Gastroesophageal sphincter (tissue), 4 donors: ENCODE measurements around the gene NTRK3. TPM values are rescaled to one million over a fixed set of nuclear protein-coding genes. Genes with fewer than 3 reads are reported as not detected.

Experiments used
- ATAC-seq: fragments of 150-250 bp; one replicate; pipeline ENCODE4 v1.9.1; 2016; ENCODE audit warnings: mild to moderate bottlenecking, moderate library complexity
- H3K27ac ChIP-seq, 4 donors: fragments of 200-600 bp; sonication (generic) in 3 of 4; 1 replicate in 3 of 4; 2 replicates in 1 of 4; pipeline ENCODE4 v1.5.1; 2016 to 2019
- H3K27me3 ChIP-seq: fragments of 200-600 bp; sonication (generic); one replicate; pipeline ENCODE4 v1.5.1; 2019
- H3K36me3 ChIP-seq, 2 donors: fragments of 200-600 bp; sonication (generic); one replicate each; pipeline ENCODE4 v1.5.1; 2019; ENCODE audit warnings: control low read depth in 1 of 2
- H3K4me1 ChIP-seq, 3 donors: fragments of 200-600 bp; sonication (generic); 1 replicate in 2 of 3; 2 replicates in 1 of 3; pipeline ENCODE4 v1.5.1; 2016 to 2019; ENCODE audit warnings: control low read depth in 2 of 3
- H3K4me3 ChIP-seq, 2 donors: fragments of 200-600 bp; sonication (generic); one replicate each; pipeline ENCODE4 v1.5.1; 2019; ENCODE audit warnings: mild to moderate bottlenecking in 1 of 2, moderate library complexity in 1 of 2
- H3K9me3 ChIP-seq, 3 donors: fragments of 200-600 bp; sonication (generic); one replicate each; pipeline ENCODE4 v1.5.1; 2017 to 2019; ENCODE audit warnings: control low read depth in 2 of 3
- EP300 ChIP-seq: sonication (generic); formaldehyde crosslinking; IDR thresholded peaks from one replicate; pipeline ENCODE4 v1.6.1; 2017; ENCODE audit warnings: antibody characterized with exemption, mild to moderate bottlenecking
- POLR2A ChIP-seq, 2 donors: fragments of 450-650 bp; IDR thresholded peaks; one replicate each; pipeline ENCODE4 v1.6.1; 2017; ENCODE audit warnings: antibody characterized with exemption in 2 of 2, mild to moderate bottlenecking in 2 of 2, moderate library complexity in 1 of 2
- POLR2AphosphoS5 ChIP-seq: sonication (generic); formaldehyde crosslinking; IDR thresholded peaks from one replicate; pipeline ENCODE4 v1.6.1; 2017; ENCODE audit warnings: antibody characterized with exemption
- WGBS, 2 donors: methylation state at CpG; one replicate each; pipeline ENCODE4 v1.1.5; 2018; ENCODE audit warnings: low coverage in 1 of 2; 5-methylcytosine and 5-hydroxymethylcytosine counted together
- total RNA-seq, 4 donors: library from RNA; depleted of rRNA; stranded (reverse); fragments of >200 nt; gene quantifications; one replicate each; pipeline ENCODE4 v1.1.0, GENCODE V29; 2016
- TF ChIP-seq, protein P1 (sequence below), 4 experiments: fragments of 200-600 bp in 2 of 4; fragments of 450-650 bp in 2 of 4; sonication (generic) in 1 of 4; IDR thresholded peaks; one replicate each; pipeline ENCODE4 v1.5.1; 2017 to 2019; ENCODE audit warnings: antibody characterized with exemption in 4 of 4, mild to moderate bottlenecking in 2 of 4, moderate library complexity in 2 of 4

NTRK3 gene
- total RNA-seq, 4 donors from 2014 or later = 0.47 to 4.3 (median 1.5) TPM

DNA sequence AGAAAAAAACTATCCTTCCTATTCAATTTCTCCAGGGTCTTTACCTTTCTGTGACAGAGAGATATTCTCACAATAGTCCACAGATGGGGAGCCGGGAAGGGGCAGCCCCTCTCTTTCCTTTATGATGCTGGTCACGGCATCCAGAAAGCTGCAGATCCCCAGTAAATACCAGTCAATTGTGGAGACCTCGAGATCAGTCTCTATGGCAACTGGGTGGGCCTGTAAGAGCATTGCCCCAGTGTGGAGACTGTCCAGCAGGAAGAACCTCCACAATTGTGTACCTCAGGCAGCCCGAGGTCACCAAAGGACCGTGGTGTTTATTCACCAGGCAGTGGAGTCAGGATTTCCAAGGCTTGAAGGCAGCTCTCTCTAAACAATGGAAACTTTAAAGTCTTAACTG, 291.2 kb downstream of the NTRK3 start:
- no peaks in the 10 kb centered on the region for H3K9me3 ChIP-seq
- no peaks in the 10 kb centered on the region for H3K27me3 ChIP-seq
- H3K4me3 ChIP-seq = no peak overlapping the region
- no peaks in the 10 kb centered on the region for H3K4me1 ChIP-seq
- TF ChIP-seq POLR2AphosphoS5 = no peak
- TF ChIP-seq EP300 = no peak
- TF ChIP-seq, protein P1, sequence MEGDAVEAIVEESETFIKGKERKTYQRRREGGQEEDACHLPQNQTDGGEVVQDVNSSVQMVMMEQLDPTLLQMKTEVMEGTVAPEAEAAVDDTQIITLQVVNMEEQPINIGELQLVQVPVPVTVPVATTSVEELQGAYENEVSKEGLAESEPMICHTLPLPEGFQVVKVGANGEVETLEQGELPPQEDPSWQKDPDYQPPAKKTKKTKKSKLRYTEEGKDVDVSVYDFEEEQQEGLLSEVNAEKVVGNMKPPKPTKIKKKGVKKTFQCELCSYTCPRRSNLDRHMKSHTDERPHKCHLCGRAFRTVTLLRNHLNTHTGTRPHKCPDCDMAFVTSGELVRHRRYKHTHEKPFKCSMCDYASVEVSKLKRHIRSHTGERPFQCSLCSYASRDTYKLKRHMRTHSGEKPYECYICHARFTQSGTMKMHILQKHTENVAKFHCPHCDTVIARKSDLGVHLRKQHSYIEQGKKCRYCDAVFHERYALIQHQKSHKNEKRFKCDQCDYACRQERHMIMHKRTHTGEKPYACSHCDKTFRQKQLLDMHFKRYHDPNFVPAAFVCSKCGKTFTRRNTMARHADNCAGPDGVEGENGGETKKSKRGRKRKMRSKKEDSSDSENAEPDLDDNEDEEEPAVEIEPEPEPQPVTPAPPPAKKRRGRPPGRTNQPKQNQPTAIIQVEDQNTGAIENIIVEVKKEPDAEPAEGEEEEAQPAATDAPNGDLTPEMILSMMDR (IDR thresholded peaks at IDR 0.05) = no peak
- TF ChIP-seq POLR2A (IDR thresholded peaks at IDR 0.05) = no peak
- 69 to 89% methylated on average over 1 to 4 of the region's 5 CpGs for WGBS, 2 donors
- H3K36me3 ChIP-seq = no peaks in the 10 kb centered on the region
- no peak overlapping the region for H3K27ac ChIP-seq
- ATAC-seq = no peak

DNA sequence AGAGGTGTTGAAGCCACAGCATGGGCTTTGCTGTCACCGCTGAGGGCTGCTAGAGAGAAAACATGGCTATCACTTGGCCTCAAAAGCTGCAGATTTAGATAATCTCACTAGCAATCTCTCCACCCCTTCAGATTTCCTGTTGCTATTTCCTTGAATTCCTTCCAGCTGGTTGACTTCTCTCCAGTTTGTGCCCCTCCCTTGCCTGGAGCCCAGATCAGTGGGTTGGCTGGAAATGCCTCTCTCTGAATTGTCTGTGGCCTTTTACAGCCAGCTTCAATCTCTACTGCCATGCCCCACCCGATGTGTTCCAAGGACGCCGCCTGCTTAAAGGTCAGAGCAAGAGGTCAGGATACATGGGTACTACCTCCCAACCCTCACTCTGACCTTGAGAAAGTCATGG, 294.1 kb downstream of the NTRK3 start:
- TF ChIP-seq POLR2A (IDR thresholded peaks at IDR 0.05) = no peak
- TF ChIP-seq POLR2AphosphoS5 = no peak
- TF ChIP-seq EP300 = no peak
- TF ChIP-seq, protein P1 (IDR thresholded peaks at IDR 0.05) = no peak
- no peaks in the 10 kb centered on the region for H3K4me1 ChIP-seq
- H3K36me3 ChIP-seq = no peaks in the 10 kb centered on the region
- ATAC-seq = no peak
- peaks cover 7% of the 10 kb centered on the region for H3K27me3 ChIP-seq
- 43% methylated on average over 1 of the region's 4 CpGs for WGBS, 2 donors
- H3K9me3 ChIP-seq = no peaks in the 10 kb centered on the region
- H3K27ac ChIP-seq = no peak overlapping the region
- no peak overlapping the region for H3K4me3 ChIP-seq

DNA sequence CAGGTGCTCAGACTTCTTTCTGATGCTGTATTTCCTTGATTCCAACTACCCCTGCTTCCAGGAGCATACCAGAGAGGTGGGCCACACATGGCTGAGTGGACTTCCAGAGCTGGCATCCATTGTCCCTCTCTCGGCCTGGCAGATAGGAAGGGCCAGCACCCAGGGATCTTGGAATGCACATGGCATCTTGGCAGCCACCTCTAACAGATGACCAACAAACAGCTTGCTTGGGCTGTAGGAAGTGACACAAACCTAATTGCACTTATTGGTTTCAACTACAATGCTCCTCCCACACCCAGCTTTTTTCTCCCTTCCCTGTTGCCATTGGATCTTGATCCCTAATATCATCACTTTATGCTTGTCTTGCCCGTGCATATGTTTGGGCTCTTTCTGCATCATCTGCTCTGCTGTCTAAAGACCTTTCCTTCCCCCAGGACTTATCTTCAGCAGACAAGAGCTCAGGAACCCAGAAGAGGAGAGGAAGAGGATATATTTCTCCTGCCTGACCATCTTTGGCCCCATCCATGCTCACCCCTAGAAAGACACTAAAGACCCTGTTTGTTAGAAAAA, 294.6 kb downstream of the NTRK3 start:
- H3K27me3 ChIP-seq = peaks cover 7% of the 10 kb centered on the region
- no peaks in the 10 kb centered on the region for H3K36me3 ChIP-seq
- WGBS, 2 donors = no CpG with 5 or more reads among the region's 2 CpGs
- no peak overlapping the region for H3K4me3 ChIP-seq
- no peak overlapping the region for H3K27ac ChIP-seq
- no peak for TF ChIP-seq POLR2AphosphoS5
- no peak for TF ChIP-seq POLR2A (IDR thresholded peaks at IDR 0.05)
- TF ChIP-seq, protein P1 (IDR thresholded peaks at IDR 0.05) = no peak
- TF ChIP-seq EP300 = no peak
- H3K4me1 ChIP-seq = no peaks in the 10 kb centered on the region
- no peak for ATAC-seq
- no peaks in the 10 kb centered on the region for H3K9me3 ChIP-seq

DNA sequence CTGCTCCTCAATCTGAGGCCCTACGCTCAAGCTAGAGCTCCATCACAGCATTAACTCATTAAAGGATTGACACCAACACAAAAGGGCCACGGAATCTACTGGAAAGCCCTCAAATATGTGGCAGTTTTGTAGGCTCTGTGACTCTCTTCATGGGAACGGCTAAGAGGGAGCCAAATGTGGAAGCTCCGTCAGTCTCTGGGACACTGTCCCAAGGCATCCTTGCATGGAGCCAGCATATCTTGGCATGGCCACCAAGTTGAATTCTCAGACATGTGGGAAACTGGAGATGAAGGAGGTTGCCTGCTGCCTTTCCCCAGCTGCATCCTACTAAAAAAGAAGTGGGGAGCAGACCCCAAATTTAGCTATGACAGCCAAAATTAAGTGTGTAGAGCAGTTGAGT, 296.9 kb downstream of the NTRK3 start:
- WGBS, 2 donors = 60 to 82% methylated on average over 2 of the region's 4 CpGs
- peaks cover 7% of the 10 kb centered on the region for H3K27me3 ChIP-seq
- no peak overlapping the region for H3K4me3 ChIP-seq
- H3K36me3 ChIP-seq = no peaks in the 10 kb centered on the region
- TF ChIP-seq, protein P1 (IDR thresholded peaks at IDR 0.05) = no peak
- no peak for TF ChIP-seq EP300
- TF ChIP-seq POLR2A (IDR thresholded peaks at IDR 0.05) = no peak
- no peak for TF ChIP-seq POLR2AphosphoS5
- no peaks in the 10 kb centered on the region for H3K9me3 ChIP-seq
- no peak overlapping the region for H3K27ac ChIP-seq
- no peaks in the 10 kb centered on the region for H3K4me1 ChIP-seq
- no peak for ATAC-seq

DNA sequence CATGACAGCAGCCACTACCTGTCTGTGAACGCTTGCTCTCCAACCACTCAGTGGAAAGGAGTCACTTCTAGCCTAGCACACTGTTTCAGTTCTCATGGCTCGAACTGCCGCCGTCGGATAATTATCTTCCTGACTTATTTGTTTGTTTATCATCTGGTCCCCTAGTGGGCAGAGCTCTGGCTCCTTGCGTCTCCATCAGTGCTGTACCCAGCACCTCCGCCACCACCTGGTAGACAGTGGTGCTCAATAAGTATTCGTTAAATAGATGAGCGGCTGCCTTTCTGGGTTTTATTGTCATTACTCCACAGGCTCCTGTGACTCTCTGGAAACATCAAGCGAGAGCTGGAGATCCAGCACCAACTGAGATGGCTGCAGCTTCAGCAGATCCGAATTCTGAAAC, 297.5 kb downstream of the NTRK3 start:
- Histone ChIP-seq H3K27ac (no peak overlapping the region), H3K9me3 (no peaks in the 10 kb centered on the region), H3K4me1 (no peaks in the 10 kb centered on the region), H3K27me3 (peaks cover 7% of the 10 kb centered on the region), H3K36me3 (no peaks in the 10 kb centered on the region), H3K4me3 (no peak overlapping the region)
- WGBS, 2 donors = 80 to 100% methylated on average over 1 of the region's 11 CpGs
- TF ChIP-seq POLR2A (IDR thresholded peaks at IDR 0.05) = no peak
- TF ChIP-seq, protein P1 (IDR thresholded peaks at IDR 0.05) = no peak
- no peak for TF ChIP-seq POLR2AphosphoS5
- no peak for TF ChIP-seq EP300
- ATAC-seq = no peak
